ENCODE data around the gene IKZF1.

Gene IKZF1

GRCh38 chr7:50308532-50309385, 4.2 kb downstream of the IKZF1 start:
- DNase-seq (ENCODE audit: low spot score), result no peak

- DNase-seq (ENCODE audit: low spot score), result no peak
Measured at GRCh38 chr7:50309721-50310120, 5.2 kb downstream of the IKZF1 start.

- no peak for DNase-seq (ENCODE audit: low spot score)
Measured at GRCh38 chr7:50310361-50310760, 5.8 kb downstream of the IKZF1 start.

GRCh38 chr7:50310956-50311355, 6.4 kb downstream of the IKZF1 start:
- no peak for DNase-seq (ENCODE audit: low spot score)

- DNase-seq (ENCODE audit: low spot score), result no peak
Measured at GRCh38 chr7:50312250-50313162, 8.0 kb downstream of the IKZF1 start.

GRCh38 chr7:50314836-50315592, 10.5 kb downstream of the IKZF1 start:
- no peak for DNase-seq (ENCODE audit: low spot score)

- no peak for DNase-seq (ENCODE audit: low spot score)
Measured at GRCh38 chr7:50315739-50316671, 11.5 kb downstream of the IKZF1 start.

- no peak for DNase-seq (ENCODE audit: low spot score)
Measured at GRCh38 chr7:50317221-50317678, 12.7 kb downstream of the IKZF1 start.

GRCh38 chr7:50317697-50318669, 13.5 kb downstream of the IKZF1 start:
- no peak for DNase-seq (ENCODE audit: low spot score)

- DNase-seq (ENCODE audit: low spot score), result no peak
Measured at GRCh38 chr7:50321487-50322067, 17.1 kb downstream of the IKZF1 start.

- no peak for DNase-seq (ENCODE audit: low spot score)
Measured at GRCh38 chr7:50324113-50324512, 19.6 kb downstream of the IKZF1 start.

- no peak for DNase-seq (ENCODE audit: low spot score)
Measured at GRCh38 chr7:50327443-50327842, 22.9 kb downstream of the IKZF1 start.

- DNase-seq (ENCODE audit: low spot score), result no peak
Measured at GRCh38 chr7:50329775-50330174, 25.3 kb downstream of the IKZF1 start.

GRCh38 chr7:50330254-50330653, 25.7 kb downstream of the IKZF1 start:
- DNase-seq (ENCODE audit: low spot score), result no peak

- no peak for DNase-seq (ENCODE audit: low spot score)
Measured at GRCh38 chr7:50330696-50331095, 26.2 kb downstream of the IKZF1 start.

- no peak for DNase-seq (ENCODE audit: low spot score)
Measured at GRCh38 chr7:50331564-50332208, 27.2 kb downstream of the IKZF1 start.

- no peak for DNase-seq (ENCODE audit: low spot score)
Measured at GRCh38 chr7:50332241-50333165, 28.0 kb downstream of the IKZF1 start.

- no peak for DNase-seq (ENCODE audit: low spot score)
Measured at GRCh38 chr7:50333221-50333651, 28.7 kb downstream of the IKZF1 start.

Measured in left forelimb (tissue), 1 donor.